GM11168 (cell line): ENCODE results near the gene LRRC52.

ENCODE experiments used
- in situ Hi-C: fragments of 300-500 bp; cut with MboI; formaldehyde crosslinking; loops from one replicate; pipeline ENCODE4 v1.12.0; 2022; ENCODE audit warnings: low sequenced_read_pairs; ENCODE audit not compliant: unreplicated experiment

LRRC52 gene

GRCh38 chr1:165577707-165578106, 33.9 kb downstream of the LRRC52 start:
- in situ Hi-C loops = no loop called here

- in situ Hi-C loops = no loop called here
Measured at GRCh38 chr1:165580931-165581871, 37.4 kb downstream of the LRRC52 start.

- in situ Hi-C loops = no loop called here
Measured at GRCh38 chr1:165581926-165582325, 38.1 kb downstream of the LRRC52 start.

GRCh38 chr1:165586398-165586797, 42.6 kb downstream of the LRRC52 start:
- in situ Hi-C loops = no loop called here

GRCh38 chr1:165591391-165591790, 47.6 kb downstream of the LRRC52 start:
- in situ Hi-C loops = loop anchor here (5.0 kb wide), 1 partner anchor 179 kb away; no protein-coding TSS in a partner anchor

GRCh38 chr1:165592945-165593823, 49.4 kb downstream of the LRRC52 start:
- in situ Hi-C loops = loop anchor here (5.0 kb wide), 1 partner anchor 181 kb away; no protein-coding TSS in a partner anchor

GRCh38 chr1:165595246-165595938, 51.6 kb downstream of the LRRC52 start:
- in situ Hi-C loops = no loop called here

GRCh38 chr1:165597883-165598675, 54.3 kb downstream of the LRRC52 start:
- in situ Hi-C loops = no loop called here

GRCh38 chr1:165598676-165599059, 54.9 kb downstream of the LRRC52 start:
- in situ Hi-C loops = no loop called here

GRCh38 chr1:165600793-165601192, 57.0 kb downstream of the LRRC52 start:
- in situ Hi-C loops = loop anchor here (10.0 kb wide), 1 partner anchor 304 kb away; no protein-coding TSS in a partner anchor

GRCh38 chr1:165603810-165604209, 60.0 kb downstream of the LRRC52 start:
- in situ Hi-C loops = loop anchor here (10.0 kb wide), 1 partner anchor 301 kb away; no protein-coding TSS in a partner anchor

- in situ Hi-C loops = loop anchor here (10.0 kb wide), 1 partner anchor 300 kb away; no protein-coding TSS in a partner anchor
Measured at GRCh38 chr1:165605246-165605645, 61.4 kb downstream of the LRRC52 start.

GRCh38 chr1:165606676-165607075, 62.9 kb downstream of the LRRC52 start:
- in situ Hi-C loops = loop anchor here (10.0 kb wide), 1 partner anchor 298 kb away; no protein-coding TSS in a partner anchor

GRCh38 chr1:165610866-165611265, 67.1 kb downstream of the LRRC52 start:
- in situ Hi-C loops = no loop called here

GRCh38 chr1:165612062-165612461, 68.3 kb downstream of the LRRC52 start:
- in situ Hi-C loops = no loop called here
